Smooth muscle cell of the brain vasculature (primary cell): ENCODE results near the gene BTBD6.
A peak's percentile ranks its signal among the peaks of the same experiment; 100 is the strongest.

ENCODE experiments used
- DNase-seq: peaks from one replicate; pipeline ENCODE4 v3.0.0-alpha.2; 2012; ENCODE audit warnings: low read depth, low spot score

BTBD6 gene

DNA sequence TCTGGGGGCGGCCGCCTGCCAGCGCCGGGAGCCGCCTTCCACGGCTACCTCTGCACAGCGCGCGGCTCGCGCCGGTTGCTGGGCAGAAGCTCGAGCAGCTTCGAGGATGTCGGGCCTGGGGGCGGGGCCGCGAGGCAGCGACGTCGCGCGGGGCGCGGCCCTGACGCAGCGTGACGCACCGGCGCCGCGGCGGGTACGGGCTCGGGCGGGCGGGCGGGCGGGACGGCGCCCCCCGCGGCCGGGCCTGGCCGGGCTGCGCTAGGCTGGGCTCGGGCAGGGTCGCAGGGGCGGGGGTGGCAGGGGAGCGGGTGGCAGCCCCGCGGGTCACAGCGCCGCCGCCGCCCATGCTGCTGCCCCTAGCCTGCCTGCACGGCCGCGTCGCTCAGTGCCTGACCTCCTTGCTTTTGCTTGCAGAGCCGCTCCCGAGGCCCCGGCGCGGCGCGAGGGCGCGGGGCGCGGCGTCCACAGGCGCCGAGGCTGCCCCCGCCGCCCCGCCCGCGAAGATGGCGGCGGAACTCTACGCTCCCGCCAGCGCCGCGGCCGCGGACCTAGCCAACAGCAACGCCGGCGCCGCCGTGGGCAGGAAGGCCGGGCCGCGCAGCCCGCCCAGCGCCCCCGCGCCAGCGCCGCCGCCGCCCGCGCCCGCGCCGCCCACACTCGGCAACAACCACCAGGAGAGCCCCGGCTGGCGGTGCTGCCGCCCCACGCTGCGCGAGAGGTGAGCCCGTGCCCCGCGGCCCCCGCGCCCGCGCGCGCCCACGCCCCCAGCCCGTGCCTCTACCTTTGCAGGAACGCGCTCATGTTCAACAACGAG lies at the start of gene BTBD6:
Gene BTBD6, plus strand, starts transcription at position 166 of the 814 bp plus-strand sequence. Its CDS starts 179 bp downstream, at position 345.
- peak; percentile 40 for DNase-seq

DNA sequence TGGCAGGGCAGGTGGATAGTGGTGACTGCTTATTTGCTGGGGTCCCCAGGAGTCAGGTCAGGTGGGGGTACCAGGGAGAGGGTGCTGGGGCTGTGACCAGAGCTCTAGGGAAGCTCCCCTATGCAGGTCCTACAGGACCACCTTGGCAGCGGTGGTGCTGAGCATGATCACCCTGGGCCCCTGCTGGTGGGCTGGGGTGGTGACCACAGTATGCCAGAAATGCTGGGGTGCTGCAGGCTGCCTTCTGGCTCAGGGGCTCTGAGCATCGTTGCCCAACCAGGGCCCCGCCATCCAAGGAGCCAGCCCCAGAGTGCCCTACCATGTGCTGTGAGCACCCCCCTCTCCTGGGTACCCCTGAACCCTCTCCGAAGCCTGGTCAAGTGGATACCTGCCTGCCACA lies 49.7 kb upstream of the BTBD6 start:
- DNase-seq: no peak

DNA sequence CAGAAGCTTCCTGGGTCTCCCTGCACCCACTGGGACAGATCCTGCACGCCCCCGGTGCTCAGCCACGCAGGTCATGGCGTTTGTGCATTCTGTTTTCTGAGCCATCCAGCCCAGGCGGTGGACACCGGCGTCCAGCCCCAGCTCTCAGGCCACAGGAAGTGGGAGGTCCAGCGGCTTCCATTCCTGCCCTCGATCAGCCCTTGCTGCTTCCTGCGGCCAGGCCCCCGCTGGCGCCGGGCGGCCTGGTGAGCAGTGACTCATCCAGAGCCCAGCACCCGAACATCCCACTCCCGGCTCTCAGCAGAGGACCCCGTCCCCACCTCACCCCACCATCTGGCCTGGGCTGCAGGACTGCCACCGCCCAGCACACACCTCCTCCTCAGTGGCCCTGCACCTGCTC lies 49.2 kb upstream of the BTBD6 start:
- no peak for DNase-seq

DNA sequence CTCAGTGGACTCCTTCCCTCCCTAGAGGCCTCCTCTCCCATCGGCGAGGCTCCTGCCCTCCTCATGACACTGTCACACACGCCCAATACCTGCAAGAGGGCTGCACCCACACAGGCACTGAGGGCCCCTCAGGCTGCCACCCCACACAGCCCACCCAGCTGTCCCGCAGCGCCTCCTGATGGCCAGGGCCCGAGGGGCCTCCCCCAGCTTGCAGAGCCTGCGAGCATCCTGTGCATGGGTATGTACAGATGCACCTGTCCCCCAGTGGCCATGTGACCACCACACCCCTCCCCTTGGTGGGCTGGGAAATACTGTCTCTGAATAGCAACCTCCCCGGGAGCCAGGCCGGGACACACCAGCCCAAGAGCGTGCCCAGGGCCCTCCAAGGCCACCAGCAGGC lies 48.3 kb upstream of the BTBD6 start:
- no peak for DNase-seq

DNA sequence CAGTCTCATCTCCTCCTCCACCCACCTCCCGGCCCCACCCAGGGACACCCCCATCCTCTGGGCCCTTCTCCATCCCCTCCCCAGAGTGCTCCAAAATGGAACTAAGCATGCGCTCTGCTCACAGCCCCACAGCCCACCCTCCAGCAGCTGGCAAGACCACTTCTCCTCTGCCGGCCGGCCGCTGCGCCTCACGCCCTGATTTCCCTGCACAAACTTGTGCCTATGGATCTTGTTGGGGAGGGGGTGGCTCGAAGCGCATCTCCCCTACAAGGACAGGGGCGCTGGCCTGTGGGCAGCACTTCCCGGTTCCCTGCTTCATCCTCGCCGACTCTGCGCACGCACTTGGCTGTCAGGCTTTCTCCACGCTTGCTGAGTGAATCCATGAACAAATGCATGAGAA lies 47.7 kb upstream of the BTBD6 start:
- DNase-seq: no peak

DNA sequence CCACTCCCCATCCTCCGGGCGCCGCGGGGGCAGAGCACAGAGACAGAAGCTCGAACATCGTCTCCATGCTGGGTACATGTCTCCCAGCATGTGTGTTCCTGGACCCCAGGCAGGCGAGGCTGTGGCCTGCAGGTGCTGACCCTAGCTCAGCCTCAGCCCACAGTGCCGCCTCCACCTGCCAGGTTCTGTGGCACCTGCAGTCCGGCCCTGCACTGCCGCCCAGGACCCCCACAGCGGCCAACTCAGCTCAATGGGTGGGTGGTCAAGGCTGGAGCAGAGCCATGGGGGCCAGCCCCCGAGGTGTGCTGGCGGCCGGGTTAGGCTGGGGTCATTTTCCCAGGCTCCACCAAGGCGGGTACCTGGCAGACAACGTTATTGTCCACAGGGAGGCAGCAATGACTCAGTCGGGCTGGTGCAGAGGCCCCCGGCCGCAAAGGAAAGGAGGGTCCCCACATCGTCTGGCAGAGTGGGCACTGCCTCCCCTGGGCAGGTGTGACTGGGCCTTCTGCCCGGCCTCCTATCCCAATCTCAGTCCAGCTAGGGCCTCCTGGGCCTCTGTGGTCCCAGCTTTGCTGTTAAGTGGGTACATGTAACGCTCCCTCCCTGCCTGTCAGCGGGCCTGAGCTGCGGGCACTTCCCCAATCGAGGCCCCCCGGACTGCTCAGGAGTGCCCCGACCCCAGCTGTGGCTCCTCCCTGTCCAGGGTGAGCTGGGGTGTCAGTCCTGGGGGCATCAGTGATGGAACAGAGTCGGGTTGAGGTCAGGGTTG lies 47.0 kb upstream of the BTBD6 start:
- DNase-seq: no peak

DNA sequence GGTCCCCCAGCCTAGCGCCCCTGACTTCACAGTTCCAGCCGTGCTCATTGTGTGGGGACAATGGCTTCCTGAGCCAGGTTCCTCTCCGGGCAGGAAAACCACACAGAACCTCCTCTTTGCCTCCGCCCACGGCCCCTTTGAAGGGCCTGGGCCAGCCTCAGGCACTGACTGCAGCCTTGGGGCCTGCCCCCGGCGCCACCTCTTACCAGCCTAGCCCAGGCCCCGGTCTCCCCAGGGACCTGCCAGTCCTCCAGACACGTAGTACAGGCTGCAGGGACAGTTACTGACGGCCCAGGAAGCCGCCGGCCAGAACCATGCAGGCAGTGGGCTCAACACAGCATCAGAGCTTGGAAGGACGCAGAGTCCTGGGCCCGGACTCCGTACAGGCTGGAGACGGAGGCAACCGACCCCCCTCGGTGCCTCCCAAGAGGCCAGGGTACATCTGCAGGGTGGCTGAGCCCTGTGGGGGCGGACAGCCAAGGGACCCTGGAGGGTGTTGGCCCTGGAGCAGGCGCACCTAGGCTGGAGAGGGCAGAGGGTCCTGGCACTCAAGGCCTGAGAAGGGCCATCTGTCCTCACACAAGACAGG lies 46.3 kb upstream of the BTBD6 start:
- no peak for DNase-seq

DNA sequence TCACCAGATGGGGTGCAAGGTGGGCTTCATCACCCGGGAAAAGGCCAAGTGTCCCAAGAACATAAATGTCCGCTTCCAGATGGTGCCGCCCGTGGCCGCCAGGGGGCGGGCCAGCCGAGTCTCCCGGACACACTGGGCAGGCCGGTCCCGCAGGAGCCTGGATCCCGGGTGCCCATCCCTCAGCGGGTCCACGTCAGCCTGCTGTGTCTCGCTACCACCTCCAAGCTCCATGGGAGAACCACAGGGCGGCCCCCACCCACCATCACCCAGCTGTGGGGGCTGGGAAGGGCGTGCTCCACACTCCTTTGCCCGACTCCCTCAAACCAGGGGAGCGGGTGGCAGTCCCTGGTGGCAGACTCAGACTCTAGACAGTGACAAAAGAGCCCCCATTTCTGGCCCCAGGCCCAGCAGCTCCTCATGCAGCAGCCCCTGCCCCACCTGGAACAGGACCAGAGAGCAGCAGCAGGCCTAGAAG lies 45.2 kb upstream of the BTBD6 start:
- no peak for DNase-seq

DNA sequence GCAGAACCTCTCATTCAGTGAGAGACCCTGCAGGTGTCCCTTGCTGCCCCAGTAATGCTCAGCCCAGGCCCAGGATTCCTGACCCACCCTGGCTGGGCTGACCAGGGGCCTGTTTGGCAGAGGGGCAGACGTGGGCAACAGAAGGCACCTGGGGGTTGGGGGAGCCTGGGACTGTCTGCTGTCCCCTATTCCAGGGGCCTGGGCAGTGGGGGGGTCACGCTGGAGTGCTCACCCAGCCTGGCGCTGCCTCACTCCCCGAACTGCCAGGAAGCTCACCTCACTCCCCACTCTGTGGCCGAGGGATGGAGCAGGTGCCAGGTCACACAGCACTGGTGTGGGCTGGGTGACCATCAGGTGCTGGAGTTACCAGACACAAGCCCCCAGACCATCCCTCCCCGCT lies 44.6 kb upstream of the BTBD6 start:
- no peak for DNase-seq

DNA sequence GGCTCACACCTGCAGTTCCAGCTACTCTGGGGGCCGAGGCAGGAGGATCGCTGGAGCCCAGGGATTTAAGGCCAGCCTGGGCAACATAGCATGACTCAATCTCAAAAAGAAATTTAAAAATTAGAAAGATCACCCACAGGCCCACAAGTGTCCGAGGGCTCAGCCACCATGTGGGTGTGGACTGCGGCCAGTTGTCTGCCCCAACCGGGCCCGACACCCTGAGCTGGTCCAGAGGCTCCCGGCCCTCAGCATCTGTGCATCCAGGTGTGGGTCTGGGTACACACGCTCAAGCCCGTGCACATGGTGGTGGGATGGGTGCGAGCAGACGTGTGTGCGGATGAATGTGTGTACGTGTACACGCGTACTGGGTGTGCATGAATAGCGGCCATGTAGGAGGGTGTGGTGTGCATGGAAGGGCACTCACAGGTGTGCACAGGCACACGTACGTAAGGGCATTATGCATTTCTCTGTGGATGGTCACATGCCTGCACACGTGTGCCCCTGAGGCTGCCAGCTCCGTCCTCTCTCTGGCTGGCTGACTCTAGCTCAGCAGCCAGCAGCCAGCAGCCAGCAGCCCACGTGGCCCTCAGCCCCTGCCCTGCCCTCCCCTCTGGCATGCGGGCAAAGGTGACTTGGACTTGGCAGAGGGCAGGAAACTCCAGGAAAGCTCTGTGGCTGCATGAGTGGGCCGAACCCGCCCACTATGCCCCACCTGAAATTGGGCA lies 44.0 kb upstream of the BTBD6 start:
- DNase-seq: no peak

DNA sequence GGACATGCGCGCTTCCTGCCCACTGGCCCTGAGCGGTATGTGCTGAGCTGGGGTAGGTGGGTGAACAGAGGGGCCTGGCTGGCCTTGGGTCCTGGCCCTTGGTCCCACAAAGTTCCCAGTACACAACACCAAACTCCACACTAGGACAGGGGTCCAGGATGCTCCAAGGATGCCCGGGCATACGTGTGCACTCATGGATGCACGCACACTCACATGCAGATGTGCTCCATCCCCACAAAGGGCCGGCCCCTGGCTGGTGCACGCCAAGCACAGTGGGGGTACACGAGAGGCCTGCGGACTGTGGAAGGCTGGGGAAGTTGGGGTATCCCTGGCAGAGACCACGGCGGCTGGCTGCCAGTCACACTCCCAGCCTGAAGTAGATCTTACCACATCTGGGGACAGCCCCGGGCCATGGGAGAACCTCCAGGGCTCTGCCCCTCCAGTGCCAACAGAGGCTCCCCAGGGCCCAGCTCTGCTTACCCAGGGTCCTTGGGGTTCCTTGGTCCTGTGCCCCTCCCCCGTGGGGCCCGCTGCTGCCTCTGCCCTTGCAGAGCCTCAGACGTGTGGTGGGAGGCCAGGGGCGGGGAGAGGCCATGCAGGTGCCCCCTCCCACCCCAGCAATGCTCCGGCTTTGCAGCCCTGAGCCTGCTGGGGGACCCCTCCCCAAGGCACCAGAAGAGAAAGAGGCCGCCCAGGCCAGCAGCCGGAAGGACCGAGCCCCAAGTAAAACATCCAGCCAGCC lies 43.2 kb upstream of the BTBD6 start:
- no peak for DNase-seq

DNA sequence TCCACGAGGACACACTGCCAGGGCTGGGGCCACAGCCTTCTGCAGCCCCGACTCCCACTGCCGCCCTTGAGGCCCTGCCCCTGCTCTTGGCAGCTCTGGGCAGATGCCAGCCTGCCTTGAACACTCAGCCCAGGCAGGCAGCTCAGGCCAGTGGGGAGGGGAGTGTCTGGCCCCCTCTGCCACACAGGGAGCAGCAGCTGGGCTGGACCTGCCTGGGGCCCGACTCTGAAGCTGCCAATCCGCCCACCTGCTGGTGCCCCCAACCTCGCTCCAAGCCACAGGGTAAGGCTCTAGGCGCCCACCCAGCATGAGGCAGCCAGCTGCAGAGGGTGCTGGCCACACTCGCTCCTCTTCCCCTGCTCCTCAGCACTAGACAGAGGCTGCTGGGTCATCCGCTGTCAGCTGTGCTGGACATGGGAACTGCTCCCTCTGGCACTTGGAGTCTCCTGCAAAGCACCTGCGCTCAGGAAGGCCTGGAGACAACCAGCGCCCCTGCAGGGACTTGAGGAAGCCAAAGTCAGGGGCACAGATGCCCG lies 42.6 kb upstream of the BTBD6 start:
- no peak for DNase-seq

DNA sequence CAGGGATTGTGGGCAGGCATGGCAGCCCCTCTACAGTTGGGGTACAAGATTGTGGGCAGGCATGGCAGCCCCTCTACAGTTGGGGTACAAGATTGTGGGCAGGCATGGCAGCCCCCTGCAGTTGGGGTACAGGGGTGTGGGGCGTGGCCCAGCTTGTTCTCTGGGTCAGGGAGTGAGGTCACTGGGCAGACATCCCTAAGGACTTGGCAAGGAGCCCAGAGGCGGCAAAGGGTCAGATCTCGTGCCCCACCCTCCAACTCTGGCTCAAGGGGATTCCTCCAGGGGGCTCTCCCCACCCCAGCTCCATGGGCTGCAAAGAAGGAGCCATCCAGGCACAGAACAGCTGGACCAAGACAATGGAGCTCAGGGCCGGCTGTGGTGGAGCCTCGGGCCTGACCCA lies 41.5 kb upstream of the BTBD6 start:
- DNase-seq: no peak

DNA sequence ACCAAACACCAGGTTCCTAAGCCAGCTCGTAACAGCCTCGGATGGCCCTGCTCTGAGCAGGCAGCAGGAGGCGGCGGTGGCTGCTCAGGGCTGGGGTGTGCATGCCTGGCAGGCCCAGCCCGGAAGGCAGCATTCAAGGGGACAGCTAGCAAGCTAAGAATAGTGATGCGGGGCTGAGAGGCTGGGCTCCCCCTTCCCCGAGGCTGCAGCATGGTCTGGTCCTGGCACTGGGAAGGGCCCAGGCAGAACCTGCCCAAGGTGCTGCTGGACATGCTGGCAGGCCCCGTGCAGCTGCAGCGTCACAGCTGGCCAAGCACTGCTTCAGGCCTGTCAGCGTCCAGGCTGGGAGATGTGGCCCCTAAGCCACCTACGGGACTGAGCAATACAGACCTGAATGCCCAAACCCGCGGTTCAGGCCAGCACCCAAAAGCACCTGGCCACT lies 40.9 kb upstream of the BTBD6 start:
- DNase-seq: no peak

DNA sequence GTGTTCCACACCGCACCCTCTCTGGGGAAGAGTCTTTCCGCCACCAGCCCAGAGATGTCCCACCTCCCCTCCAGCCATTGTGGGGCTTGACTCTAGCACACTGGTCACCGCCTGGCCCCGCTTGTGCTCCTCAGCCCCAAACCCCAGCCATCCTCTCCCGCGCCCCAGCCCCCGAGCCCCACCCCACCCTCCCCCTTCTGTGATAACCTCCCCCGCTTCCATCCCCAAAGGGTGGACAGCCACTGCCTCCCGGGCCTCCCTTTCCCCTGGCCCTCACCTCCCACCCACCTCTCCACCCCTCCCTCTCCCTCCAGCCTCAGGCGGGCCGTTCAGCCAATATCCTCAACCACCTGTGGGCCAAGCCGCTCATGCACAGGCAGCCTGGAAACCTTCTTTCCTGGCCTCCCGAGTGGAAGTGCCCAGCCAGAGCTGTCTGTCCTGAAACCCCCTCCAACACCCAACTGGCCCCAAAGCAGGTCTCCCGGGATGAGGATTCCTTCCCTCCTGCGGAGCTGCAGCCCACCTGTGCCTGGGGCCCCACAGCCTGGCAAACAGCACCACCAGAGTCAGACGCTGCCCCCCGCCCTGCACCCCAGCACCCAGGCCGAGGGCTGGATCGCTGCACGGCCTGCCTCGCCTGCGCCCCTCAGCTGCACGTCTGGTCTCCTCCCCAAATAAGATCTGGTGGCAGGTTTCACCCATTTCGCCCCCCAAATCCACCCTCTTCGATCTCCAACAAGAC lies 40.2 kb upstream of the BTBD6 start:
- no peak for DNase-seq

DNA sequence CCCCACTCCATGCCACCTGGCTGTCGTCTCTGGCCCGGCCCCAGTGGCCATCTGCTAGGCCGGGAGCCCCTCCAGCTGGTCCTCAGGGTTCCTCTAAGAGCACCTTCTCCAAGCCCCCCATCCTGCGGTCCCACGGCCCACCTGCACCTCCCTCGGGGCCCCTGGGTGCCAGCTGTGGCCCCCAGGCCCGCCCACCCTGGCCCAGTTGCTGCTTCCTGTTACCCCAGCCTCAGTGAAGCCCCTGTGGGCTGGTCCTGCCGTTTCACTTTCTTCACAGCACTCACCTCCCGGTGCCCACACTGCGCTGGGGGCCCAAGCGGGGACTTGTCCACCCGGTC lies 39.6 kb upstream of the BTBD6 start:
- no peak for DNase-seq

DNA sequence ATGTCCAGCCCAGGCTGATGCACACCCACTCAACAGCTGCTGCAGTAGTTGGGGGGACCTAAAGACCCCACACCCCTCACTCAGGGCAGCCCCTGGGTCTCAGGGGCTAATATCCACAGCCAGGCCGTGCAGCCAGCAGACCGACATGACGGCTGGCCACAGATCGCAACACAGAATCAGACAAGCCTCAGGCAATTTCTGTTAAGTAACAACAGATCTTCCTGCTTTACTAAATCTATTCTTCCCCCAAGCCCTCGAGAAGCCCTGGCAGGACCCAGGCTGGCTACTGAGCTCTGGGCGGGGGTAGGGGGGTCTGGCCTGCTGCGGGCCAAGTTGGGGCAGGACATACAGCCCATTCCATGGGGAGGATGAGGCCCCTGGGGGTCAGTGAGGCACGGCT lies 39.2 kb upstream of the BTBD6 start:
- no peak for DNase-seq

DNA sequence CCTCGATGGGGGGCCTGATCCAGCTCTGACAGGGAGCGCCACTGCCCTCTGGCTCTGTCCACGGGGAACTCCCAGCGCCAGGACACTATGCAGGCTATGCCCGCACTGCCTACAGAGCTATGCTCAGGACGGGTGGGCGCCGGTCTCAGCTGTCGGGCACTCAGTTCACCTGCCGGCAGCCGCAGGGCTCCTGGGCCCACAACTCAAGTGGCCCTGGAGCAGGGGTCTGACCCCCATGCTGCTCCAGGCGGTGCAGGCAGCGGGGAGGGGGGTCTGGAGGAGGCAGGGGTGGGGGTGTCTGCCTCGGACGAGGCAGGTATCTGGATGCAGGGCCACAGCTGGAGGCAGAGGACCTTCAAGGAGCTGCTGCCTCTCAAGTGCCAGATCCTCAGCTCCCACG lies 38.7 kb upstream of the BTBD6 start:
- no peak for DNase-seq

DNA sequence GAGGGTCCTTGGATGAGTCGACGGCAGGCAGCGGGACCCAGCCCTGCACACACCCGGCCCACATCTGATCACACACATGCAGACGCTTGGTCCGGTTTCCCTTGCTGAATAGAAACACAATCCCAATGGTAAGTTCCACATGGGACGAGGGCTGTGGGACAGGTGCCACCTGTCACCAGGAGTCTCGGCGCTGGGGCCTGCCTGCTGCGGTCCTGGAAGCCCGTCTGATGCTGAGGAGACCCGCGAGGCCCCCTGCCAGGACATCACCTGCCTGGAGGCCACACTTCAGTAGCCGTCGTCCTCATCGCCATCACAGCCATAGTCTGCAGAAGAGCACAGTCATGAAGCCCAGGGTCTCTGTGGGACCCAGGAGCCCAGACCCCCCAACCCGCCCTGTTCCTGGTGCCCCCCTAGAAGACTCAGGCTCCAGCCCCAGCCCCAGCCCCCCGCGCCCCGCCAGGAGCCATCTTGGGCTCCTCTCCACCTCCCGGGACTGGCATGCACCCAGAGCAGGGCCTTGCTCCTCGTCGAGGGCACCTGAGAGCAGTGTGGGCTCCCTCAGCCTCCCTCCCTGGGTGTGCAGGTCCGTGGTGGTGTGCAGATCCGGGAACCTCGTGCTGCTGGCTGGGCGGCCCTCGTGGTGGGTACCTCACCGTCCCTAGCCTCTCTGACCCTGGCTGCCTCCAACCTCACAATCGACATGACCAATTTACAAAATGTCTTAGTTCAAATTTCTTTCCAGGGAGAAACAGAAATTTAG lies 37.9 kb upstream of the BTBD6 start:
- no peak for DNase-seq
